Measurements from ENCODE around the gene C6orf118.

C6orf118 gene

GRCh38 chr6:165308926-165309731, at the start of gene C6orf118:
TSS of gene C6orf118 (minus strand) at chr6:165309605. CDS start at chr6:165309586, 19 bp downstream.
- DNase-seq (ENCODE audit: low spot score): no peak

- DNase-seq (ENCODE audit: low spot score): no peak
Observed at GRCh38 chr6:165345700-165346099, 36.3 kb upstream of the C6orf118 start.

GRCh38 chr6:165340532-165340931, 31.1 kb upstream of the C6orf118 start:
- DNase-seq (ENCODE audit: low spot score): no peak

- no peak for DNase-seq (ENCODE audit: low spot score)
Observed at GRCh38 chr6:165325609-165326008, 16.2 kb upstream of the C6orf118 start.

- DNase-seq (ENCODE audit: low spot score): no peak
Observed at GRCh38 chr6:165321555-165322145, 12.2 kb upstream of the C6orf118 start.

- no peak for DNase-seq (ENCODE audit: low spot score)
Observed at GRCh38 chr6:165321150-165321549, 11.7 kb upstream of the C6orf118 start.

- DNase-seq (ENCODE audit: low spot score): no peak
Observed at GRCh38 chr6:165317723-165318122, 8.3 kb upstream of the C6orf118 start.

- no peak for DNase-seq (ENCODE audit: low spot score)
Observed at GRCh38 chr6:165306955-165307354, 2.5 kb downstream of the C6orf118 start.

- no peak for DNase-seq (ENCODE audit: low spot score)
Observed at GRCh38 chr6:165301372-165302246, 7.8 kb downstream of the C6orf118 start.

GRCh38 chr6:165300422-165300936, 8.9 kb downstream of the C6orf118 start:
- DNase-seq (ENCODE audit: low spot score): no peak

- DNase-seq (ENCODE audit: low spot score): no peak
Observed at GRCh38 chr6:165298875-165299274, 10.5 kb downstream of the C6orf118 start.

- no peak for DNase-seq (ENCODE audit: low spot score)
Observed at GRCh38 chr6:165298402-165298801, 11.0 kb downstream of the C6orf118 start.

- DNase-seq (ENCODE audit: low spot score): no peak
Observed at GRCh38 chr6:165292657-165293056, 16.7 kb downstream of the C6orf118 start.

GRCh38 chr6:165274611-165275010, 34.8 kb downstream of the C6orf118 start:
- DNase-seq (ENCODE audit: low spot score): no peak

- no peak for DNase-seq (ENCODE audit: low spot score)
Observed at GRCh38 chr6:165272585-165272984, 36.8 kb downstream of the C6orf118 start.

GRCh38 chr6:165268987-165269386, 40.4 kb downstream of the C6orf118 start:
- no peak for DNase-seq (ENCODE audit: low spot score)

GRCh38 chr6:165266621-165267020, 42.8 kb downstream of the C6orf118 start:
- no peak for DNase-seq (ENCODE audit: low spot score)

- DNase-seq (ENCODE audit: low spot score): no peak
Observed at GRCh38 chr6:165266191-165266590, 43.2 kb downstream of the C6orf118 start.

- no peak for DNase-seq (ENCODE audit: low spot score)
Observed at GRCh38 chr6:165260462-165260861, 48.9 kb downstream of the C6orf118 start.

GRCh38 chr6:165249808-165250207, 59.6 kb downstream of the C6orf118 start:
- DNase-seq (ENCODE audit: low spot score): no peak

- DNase-seq (ENCODE audit: low spot score): no peak
Observed at GRCh38 chr6:165245701-165246100, 63.7 kb downstream of the C6orf118 start.

GRCh38 chr6:165245287-165245686, 64.1 kb downstream of the C6orf118 start:
- no peak for DNase-seq (ENCODE audit: low spot score)

All from hematopoietic multipotent progenitor cell treated with erythropoietin and hydrocortisone succinate and interleukin-3 and kit ligand, for 15 days (in vitro differentiated cells).